ENCODE data around the gene ACO2. TPM values are rescaled to one million over a fixed set of nuclear protein-coding genes. Genes with fewer than 3 reads are reported as not detected.

Gene ACO2
- total RNA-seq, 1 donor from 2014 or later, result 64.4 TPM

DNA sequence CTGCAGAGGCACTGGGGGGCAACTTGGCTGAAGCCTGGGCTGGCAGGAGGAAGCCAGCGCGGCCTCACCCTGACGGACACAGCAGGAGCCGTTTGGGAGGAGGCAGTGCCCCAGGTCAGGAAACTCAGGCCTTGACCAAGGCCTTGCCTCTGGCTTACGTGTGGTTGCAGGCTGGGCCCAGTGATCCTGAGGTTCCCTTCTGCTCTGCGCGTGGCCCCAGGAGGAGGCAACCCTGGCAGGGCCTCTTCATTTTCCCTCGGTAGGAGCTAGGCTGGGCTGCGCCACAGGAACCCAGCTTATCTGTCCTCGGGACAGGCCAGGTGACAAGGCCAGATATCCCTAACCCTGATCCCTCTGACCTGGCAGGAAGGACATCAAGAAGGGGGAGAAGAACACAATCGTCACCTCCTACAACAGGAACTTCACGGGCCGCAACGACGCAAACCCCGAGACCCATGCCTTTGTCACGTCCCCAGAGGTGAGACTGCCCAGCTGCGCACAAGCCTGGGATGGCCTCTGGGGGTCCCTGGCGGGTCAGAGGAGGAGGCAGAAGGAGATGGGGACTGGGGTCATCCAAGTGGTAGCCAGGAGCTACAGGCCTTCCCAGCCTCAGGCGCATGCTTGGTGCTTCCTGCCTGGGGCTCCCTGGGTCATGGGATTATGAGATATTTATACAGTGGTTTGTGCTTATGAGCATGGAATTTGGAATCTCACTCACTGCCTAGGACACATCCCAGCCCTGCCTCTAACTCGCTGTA, 54.7 kb downstream of the ACO2 start:
- no peak for DNase-seq

DNA sequence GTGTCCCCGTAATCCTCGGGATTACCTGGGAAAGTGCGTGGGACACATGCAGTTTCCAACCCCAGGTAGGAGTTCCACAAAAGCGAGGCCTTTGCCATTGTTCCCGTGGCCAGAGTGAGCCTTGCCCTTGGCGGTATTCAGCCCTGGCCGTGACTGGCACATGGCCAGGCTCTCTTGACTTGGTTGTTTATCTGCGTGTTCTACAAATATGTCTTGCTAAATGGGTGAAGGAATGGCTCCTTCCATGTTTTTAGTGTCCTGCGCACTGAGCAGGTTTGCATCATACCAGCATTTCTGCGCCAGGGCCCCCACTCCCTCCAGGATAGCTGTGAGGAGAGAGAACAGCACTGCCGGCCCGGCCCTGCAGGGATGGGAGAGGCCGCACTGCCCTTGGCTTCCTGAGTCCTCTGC, 55.3 kb downstream of the ACO2 start:
- no peak for DNase-seq

DNA sequence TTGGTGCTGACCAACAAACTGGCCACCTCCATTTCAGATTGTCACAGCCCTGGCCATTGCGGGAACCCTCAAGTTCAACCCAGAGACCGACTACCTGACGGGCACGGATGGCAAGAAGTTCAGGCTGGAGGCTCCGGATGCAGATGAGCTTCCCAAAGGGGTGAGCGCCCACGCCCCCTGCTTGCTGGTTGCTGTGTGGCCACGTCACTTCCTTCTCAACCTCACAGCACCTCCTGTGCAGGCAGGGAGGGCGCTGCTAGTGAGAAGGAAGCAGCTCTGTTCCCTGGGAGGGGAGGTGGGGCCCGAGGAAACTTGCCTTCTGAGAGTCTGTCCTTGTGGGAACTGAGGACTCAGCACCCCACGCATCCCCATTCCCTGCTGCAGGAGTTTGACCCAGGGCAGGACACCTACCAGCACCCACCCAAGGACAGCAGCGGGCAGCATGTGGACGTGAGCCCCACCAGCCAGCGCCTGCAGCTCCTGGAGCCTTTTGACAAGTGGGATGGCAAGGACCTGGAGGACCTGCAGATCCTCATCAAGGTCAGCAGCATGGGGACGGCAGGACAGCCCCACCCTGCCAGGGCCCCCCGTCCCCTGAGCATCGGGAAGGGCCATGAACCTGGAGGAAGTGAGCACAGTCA, 56.0 kb downstream of the ACO2 start:
- no peak for DNase-seq

DNA sequence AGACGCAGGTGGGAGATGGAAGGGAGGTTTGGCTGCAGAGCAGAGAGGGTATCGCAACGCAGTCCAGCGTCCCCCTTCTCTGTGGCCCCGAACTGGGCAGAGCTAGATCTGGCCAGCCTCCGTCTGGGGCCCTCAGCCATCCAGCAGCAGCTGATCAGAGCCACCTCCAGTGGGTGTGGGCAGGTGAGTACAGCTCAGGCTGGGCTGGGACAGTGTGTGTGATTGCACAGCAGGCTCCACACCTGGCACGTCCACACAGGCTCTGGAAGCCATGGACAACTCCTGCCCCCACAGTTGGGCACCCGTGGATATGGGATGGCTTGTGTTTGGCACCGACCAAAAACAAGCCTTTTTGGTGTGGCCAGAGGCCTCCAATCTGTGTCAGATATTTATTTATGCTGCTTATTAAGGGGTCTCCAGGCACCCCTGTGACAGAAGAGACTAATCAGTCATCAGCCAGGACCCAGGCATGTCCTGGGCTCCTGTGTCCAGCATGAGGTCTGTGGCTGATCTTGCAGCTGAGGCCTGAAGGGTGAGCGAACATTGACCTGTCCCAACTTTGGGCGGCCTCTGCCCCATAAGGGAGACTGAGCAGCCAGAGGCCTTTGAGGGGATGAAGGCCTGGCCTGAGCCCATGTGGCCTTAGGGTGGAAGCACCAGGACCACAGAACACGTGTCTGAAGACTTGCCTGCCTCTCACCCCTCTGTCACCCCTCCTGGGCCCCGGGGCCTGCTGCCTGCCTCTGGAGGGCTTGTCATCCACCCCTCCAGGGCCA, 56.7 kb downstream of the ACO2 start:
- no peak for DNase-seq

DNA sequence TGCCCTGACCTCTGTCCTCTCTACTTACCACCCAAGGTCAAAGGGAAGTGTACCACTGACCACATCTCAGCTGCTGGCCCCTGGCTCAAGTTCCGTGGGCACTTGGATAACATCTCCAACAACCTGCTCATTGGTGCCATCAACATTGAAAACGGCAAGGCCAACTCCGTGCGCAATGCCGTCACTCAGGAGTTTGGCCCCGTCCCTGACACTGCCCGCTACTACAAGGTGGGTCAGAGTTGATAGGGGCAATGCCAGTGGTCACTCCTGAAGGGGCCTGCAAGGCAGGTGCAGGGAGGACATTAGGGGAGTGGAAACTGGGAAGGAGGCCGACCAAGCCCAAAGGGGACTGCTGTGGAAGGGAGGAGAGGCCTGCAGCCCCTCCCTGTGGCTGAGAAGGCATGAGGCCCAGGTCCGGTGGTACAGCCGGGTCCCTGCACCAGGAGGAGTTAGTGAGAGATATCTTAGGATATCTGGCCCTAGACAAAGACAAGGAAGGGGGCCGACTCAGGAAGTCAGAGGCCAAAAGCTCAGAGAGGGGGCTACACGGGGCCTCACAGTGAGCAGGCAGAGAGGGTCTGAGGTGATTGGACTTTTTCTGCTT, 57.4 kb downstream of the ACO2 start:
- no peak for DNase-seq

DNA sequence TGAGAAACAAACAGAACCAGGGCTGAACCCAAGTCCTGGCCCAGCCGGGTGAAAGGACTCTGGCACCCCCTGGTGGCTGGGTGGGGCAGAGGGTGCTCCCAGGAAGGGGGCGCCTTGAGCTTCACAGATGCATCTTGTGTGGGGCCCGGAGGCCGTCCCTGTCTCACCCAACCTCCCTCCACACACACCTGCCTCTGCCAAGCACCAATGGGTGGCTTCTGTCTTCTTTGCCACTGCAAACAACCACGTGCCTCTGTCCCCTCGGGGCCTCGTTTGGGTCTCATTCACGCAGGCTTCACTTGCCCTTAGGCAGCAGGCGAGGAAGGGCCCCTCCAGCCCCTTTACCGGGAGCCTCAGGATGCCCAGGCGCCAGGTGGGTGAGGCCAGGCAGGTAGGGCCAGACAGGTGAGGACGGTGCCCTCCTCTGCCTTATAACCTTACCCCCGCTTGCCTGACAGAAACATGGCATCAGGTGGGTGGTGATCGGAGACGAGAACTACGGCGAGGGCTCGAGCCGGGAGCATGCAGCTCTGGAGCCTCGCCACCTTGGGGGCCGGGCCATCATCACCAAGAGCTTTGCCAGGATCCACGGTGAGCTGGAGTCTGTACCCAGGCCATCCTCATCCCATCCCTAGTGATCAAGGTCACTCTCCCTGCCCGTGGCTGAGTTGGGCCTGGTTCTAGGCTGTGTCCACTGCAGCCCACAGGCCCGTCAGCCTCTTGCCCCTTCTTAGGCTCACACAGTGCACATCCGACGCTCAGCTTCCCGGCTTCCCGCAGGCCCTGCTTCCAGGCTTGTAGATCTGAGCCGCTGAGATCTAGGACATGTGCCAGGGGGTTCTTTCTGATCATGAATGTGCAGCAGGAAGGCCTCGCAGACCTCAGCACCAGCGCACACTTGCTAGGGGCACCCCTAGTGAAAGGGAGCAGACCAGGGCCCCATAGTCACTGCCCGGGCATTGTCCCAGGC, 58.2 kb downstream of the ACO2 start:
- no peak for DNase-seq

DNA sequence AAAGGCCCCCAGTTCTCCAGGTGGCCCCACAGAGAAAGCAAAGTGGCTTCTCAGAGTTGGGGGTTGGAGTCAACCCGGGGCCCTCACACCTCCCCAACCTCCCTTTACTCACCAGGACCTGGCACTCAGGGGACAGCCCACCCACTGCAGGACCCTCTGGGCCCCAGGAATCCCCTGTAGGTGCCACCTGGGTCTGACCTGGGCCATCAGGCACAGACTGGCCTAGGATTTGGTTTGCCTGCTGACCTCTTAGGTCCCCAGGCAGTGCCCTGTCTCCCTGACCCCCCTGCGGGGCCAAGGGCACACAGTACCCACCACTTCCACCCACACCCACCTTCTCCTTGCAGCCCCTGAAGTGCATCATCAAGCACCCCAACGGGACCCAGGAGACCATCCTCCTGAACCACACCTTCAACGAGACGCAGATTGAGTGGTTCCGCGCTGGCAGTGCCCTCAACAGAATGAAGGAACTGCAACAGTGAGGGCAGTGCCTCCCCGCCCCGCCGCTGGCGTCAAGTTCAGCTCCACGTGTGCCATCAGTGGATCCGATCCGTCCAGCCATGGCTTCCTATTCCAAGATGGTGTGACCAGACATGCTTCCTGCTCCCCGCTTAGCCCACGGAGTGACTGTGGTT, 59.3 kb downstream of the ACO2 start:
- DNase-seq, result no peak

DNA sequence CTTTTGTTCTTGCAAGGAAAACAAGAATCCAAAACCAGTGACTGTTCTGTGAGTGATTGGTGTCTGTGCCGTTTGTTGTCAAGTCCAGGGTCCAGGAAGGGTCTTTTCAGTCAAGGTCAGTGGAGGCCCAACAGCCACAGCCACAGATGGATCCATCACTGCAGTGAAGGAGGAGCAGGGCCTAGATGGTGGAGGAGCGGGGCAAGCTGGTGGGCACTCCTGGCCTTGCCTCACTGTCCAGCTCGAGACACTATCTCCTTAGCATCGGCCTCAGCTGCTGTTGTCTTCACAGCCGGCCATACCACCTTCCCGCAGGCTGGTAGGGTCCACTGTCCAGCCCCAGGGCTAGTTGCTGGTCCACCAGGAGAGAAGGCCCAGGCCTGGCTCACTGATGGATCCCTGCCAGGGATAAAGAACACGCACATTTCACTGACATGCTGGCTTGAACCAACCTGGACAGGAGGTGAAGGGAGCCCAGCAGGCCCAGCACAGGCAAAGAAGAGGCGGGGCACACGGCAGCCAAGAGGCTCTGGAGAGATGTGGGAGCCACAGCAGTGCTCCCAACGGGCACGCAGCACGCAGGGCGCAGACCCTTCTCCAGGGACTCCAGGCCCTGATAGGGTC, 60.1 kb downstream of the ACO2 start:
- DNase-seq, result no peak

DNA sequence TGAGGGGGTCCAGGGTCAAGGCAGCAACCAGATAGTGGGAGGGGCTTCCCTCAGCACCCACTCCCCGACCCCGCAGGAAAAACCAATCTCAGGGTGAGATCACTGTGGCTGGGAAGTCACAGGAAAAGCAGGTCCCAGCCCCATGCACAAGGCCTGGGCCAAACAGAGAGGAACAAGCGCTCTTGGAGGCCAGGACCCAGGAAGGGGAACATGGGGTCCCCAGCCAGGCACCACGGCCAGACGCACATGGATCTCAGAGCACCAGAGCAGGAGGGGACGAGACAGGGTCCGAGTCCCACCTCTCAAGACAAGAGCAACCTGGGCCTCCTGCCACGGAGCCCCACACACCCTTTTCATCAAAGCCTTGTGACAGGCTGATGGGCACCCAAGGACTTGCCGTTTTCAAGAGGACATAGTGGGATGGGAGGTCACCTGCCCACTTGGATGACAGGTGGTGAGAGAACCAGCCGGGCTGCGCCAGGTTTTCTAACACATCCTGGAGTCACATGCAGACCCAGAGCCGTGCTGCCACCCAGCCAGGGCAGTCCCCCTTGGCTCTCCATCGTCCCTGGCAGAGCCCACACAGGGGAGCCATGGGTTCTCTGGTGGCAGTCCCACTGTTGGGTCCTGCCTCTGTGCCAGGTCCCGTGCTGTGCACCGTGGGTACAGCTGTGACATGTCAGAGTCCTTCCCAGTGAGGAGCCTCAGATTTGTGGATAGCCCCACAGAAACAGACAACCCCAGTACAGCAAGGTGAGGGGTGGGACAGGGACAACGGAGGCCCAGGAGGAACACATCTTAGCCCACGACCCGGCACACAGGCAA, 62.2 kb downstream of the ACO2 start:
- no peak for DNase-seq

DNA sequence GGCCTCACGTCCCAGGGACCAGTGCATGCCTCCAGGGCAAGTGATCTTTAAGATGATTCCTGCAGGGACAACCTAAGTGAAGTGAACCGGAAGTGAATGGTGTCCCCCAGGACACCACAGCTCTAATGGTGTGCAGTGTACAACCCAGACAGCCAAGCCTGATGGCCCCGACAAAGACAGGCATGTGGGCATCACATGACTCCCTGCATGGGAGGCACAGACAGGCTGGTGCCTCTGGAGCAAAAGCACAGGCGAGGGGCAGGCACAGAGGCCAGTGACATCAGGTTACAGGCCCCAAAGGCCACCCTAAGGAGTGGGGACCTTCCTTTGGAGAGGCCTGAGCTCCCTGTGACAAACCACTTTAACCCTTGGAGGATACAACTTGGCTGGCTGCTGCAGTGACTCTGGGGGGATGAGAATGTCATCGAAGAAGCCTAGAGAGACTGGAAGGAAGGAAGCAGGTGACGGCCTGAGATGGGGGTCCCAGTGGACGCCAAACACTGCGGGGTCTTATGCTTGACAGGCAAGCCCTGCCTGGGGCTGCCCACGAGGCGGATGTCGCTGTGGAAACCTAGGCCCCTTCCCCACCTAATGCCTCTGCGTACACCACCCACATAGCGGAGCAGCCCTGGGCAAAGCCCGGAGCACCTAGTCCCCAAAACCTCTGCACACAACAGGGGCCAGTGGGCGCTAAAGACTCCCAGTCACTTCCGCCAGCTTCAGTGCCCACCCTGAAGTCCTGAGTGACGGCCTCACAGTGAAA, 63.0 kb downstream of the ACO2 start:
- DNase-seq, result no peak

DNA sequence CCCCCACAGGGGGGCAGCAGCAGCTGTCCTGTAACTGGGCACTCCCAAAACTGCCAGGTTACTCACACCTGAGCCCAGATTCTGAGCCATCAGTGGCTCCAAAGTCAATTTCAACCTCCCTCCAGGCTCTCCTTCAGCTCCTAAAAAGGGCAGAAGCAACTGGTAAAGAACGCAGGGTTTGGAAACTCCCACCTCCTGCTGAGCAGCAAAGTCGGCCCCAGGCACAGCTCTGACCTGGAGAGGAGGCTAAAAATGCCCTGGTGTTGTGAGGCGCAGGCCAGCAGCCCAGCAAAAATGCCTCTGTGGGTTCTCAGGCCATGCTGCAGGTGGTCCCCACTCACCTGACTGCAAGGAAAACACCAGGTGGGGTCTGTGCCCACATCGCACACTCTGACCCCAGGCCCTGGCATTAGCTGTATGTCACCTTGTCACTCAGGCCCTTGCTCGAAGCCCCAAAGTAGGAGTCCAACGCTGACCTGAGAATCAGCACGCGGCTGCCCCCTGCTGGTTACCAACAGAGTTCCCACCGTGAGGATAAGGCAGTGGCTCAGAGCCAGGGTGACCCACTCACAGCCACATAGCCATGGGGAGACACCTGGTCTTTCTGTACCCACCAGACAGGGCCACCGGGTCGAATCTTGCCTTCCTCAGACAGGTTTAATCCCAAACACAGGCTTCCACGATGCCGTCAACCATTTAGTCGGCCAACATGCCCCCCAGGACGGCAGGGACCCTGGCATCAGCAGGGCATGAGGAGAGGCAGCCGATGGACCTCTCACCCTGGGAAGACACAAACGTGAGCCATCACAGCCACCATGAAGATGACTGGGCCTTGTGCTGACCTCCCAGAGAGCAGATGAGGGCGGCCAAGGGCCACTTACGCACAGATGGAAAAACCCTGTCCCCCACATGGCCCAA, 64.2 kb downstream of the ACO2 start:
- no peak for DNase-seq

DNA sequence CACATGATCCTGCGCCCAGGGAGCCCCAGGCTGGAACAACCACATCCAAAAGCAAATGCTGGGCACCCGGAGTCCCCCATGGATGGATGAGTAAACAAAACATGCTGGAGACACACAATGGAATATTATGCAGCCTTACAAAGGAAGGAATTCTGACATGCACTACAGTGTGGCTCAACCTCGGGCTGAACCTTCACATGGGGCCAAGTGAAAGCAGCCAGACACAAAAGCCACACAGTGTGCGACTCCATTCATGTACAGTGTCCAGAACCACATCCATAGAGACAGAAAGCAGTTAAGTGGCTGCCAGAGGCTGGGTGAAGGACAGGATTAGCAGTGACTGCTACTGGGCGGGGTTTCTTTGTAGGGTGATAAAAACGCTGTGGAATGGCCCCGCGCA, 65.3 kb downstream of the ACO2 start:
- DNase-seq, result no peak

DNA sequence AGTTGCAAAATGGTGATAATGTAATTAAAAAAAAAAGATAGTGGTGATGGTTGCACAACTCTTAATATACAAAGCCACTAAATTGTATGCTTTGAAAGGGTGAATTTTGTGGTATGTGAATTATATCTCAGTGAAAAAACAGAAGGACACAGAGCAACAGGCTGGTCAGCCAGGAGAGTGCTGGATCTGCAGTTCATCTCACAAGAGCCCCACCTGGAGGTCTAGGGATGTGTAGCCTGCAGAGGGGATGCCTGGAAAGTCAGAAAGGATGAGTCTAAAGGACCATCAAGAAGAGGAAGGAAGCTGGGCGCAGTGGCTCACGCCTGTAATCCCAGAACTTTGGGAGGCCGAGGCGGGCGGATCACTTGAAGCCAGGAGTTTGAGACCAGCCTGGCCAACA, 66.3 kb downstream of the ACO2 start:
- no peak for DNase-seq

DNA sequence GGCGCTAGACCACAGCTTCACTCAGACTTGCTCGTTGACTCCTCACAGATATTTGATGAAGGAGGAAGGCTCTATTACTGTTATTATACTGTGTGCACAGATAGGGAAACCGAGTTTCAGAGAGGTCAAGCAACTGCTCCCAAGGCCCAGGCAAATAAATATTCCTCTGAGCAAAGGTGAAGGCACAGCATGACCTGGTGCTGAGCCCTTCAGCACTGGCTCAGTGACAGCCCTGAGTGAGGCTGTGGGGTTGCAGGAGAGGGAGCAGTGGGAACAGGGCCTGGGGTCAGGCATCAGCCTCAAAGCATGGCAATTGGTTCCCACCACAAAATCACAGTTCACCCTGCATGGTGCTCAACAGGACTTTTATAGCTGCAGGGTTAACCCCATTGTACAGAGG, 68.3 kb downstream of the ACO2 start:
- DNase-seq, result no peak

DNA sequence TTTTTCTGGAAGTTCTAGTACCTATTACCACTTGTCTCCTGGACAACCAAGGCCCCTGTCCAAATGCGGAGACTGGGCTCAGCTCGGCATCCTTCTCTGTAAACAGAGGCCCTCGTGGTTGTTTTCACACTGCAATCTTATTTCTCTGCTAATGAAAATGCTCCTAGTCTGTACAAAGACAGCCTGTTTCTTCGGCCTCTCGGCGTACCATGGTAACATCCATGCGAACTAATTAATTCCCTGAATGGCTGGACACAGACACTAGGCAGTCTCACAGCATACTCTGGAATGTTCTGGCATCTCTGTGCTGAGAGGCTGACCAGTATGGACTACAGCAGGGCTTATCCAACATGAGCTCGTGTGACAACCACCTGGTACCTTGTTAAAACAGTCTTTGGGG, 69.7 kb downstream of the ACO2 start:
- peak; percentile 26 for DNase-seq

DNA sequence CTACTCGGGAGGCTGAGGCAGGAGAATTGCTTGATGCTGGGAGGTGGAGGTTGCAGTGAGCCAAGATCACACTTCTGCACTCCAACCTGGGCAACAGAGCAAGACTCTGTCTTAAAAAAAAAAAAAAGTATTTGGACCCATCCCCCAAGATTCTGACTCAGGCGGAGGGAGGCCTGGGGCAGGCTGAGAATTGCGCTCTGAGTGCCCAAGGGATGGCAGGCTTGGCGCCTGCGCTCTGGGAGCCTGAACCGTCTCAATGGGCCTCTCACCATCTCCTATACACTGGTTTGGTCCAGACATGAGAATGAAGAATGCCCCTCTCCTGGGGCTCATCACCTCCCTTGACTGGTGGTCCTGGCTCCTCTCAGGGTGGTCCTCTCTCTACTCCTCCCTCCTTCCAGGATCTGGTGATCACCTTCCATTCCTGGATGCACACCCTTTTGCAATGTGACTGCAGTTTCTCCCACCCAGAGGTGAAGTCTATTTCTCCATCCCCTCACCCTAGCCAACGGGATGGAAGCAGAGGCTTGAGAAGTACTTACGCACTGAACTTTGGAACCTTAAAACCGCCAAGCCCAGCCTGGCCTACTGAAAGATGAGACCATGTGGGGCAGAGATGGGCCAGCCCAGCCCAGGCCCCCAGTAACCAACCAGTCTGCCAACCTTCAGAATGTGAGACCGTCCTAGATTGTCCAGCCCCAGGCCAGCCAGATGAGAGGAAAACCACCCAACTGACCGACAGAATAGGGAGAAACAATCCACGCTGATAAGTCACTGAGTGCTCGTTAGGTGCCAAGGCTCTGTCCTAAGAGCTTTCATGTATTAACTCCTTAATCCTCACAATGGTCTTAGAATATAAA, 70.5 kb downstream of the ACO2 start:
- DNase-seq, result no peak

DNA sequence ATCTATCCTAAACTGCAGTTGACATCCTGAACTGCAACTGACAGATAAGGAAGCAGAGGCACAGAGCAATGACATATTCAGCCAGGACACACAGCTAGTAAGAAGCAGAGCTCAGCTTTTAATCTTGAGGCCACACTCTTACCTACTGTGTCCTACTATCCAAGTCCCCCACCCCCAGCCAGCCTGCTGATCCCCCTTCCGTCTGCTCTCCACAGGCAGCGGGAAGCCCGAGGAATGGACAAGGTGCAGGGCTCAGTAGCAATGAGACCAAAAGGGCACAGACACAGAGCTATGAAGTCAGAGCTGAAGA, 71.0 kb downstream of the ACO2 start:
- DNase-seq, result no peak

Data from occipital lobe (tissue), 2 donors.